OCI-M2 (cell line): ENCODE data around the gene ACP3.

Experiments
- DNase-seq: peaks from one replicate; lab custom pipeline; 2025; ENCODE audit not compliant: unreplicated experiment; lab: John Stamatoyannopoulos, UW

ACP3 gene

DNA sequence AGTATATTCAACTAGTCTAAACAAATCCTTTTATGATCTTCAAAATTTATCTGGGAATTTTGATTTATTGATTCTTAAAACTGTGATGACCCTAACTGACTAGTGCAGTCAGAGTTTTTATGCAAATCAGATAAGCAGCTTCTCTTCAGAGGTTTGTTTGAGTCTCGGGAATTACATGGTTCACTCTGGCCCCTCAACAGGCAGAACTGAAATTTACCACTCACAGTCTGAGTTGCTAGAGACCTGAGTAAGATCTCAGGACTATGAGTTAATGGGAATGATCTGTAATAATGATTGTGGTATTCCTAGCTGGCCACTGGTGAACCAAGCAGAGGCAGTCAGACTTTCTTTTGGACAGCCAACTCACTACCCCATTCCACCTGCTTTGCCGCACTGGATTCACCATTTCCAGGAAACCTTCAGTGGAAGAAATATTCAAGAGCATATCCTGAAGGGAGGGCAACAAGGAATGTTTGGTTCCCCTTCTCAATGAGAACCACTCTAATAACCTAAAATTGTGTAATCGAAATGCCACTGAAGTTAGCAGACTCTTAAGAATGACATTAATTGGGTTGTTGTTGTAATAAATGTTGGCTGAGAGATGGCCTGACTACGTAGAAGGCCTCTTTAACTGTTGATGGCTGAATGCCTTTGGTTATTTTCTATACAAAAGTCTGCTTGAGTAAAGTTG lies 88.5 kb downstream of the ACP3 start:
- no peak for DNase-seq

- no peak for DNase-seq
Observed at GRCh38 chr3:132406587-132406986, 89.4 kb downstream of the ACP3 start.

- no peak for DNase-seq
Observed at GRCh38 chr3:132407025-132407424, 89.8 kb downstream of the ACP3 start.
